GM12865 (cell line): ENCODE measurements around the gene ATP8A2.
"Not testable (repeated sequence)": the region's sequence is repeated elsewhere in the genome, so short reads cannot be mapped to it uniquely, and the experiment has no call there.

Experiments
- DNase-seq: peaks from one replicate; pipeline ENCODE4 v3.0.0; 2010; ENCODE audit warnings: low read depth
- H3K4me3 ChIP-seq: 2 replicates; pipeline ENCODE4 v1.5.1; 2011; ENCODE audit warnings: mild to moderate bottlenecking, low read depth, low read length, control low read depth
- TF ChIP-seq, protein P1 (sequence below): IDR thresholded peaks from 2 replicates; pipeline ENCODE4 v1.5.1; 2011; ENCODE audit warnings: low read length, control low read depth, low read depth, inconsistent platforms; ENCODE audit not compliant: insufficient read depth; ENCODE audit errors: missing control alignments

ATP8A2 gene

DNA sequence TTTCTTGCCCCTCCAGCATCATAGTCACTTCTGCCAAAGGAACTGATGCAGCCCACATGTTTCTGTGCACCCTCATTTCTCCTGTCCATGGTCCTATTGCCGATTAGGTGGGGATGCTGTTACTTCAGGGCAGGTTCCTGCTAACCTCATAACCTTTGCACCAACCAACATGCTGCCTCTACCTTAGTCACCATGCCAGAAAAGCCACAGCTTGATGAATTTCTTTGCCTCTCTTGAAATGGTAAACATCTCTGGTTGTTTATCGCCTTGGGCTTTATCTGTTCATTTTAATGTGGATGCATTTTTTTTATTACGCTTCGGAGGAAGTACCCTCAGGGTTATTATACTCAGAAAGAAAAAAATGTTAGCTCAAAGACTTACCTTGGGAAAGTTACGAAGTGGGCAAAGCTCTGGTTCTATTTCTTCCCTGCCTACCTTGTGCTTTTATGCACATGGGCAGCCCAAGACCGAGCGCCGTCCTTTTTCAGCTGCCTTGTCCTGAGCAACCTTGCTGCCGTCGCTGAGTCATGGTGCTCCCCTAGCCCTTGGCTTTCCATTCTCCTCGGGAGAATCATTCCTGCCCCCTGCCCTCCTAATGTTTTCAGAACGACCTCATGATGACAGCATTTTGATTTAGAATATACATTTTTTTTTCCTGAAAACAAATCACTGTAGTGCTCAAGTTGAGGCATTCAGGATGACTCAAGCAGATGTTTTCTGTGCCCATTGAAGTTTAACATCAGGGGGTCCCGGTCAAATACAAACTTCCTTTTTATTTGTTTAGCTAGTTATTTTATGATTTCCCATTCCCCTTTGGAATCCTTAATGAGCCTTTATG, 400.1 kb downstream of the ATP8A2 start:
- H3K4me3 ChIP-seq, result no peak overlapping the region
- TF ChIP-seq, protein P1, sequence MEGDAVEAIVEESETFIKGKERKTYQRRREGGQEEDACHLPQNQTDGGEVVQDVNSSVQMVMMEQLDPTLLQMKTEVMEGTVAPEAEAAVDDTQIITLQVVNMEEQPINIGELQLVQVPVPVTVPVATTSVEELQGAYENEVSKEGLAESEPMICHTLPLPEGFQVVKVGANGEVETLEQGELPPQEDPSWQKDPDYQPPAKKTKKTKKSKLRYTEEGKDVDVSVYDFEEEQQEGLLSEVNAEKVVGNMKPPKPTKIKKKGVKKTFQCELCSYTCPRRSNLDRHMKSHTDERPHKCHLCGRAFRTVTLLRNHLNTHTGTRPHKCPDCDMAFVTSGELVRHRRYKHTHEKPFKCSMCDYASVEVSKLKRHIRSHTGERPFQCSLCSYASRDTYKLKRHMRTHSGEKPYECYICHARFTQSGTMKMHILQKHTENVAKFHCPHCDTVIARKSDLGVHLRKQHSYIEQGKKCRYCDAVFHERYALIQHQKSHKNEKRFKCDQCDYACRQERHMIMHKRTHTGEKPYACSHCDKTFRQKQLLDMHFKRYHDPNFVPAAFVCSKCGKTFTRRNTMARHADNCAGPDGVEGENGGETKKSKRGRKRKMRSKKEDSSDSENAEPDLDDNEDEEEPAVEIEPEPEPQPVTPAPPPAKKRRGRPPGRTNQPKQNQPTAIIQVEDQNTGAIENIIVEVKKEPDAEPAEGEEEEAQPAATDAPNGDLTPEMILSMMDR, result no peak
- no peak for DNase-seq

DNA sequence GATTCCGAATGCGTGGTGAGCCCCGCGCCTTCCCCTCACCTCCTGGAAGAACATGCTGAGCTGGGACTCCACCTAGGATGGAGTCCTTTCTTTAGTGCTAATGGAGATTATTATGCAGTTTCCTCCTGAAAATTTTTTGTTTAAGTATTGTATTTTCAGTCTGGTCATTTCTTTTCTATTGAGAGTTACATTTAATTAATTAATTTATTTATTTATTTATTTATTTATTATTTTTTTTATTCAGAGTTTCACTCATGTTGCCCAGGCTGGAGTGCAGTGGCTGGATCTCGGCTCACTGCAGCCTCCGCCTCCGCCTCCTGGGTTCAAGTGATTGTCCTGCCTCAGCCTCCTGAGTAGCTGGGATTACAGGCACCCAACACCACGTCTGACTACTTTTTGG, 400.8 kb downstream of the ATP8A2 start:
- not testable (repeated sequence) for DNase-seq, H3K4me3 ChIP-seq

DNA sequence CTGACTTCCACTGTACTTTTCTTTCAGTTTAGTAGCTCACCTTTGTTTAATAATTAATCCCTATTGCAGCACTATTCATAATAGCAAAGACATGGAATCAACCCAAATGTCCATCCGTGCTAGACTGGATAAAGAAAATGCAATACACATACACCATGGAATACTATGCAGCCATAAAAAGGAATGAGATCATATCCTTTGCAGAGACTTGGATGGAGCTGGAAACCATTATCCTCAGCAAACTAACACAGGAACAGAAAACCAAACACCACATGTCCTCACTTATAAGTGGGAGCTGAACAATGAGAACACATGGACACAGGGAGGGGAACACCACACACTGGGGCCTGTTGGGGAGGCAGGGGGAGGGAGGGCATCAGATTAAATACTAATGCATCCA, 402.3 kb downstream of the ATP8A2 start:
- not testable (repeated sequence) for DNase-seq, H3K4me3 ChIP-seq

DNA sequence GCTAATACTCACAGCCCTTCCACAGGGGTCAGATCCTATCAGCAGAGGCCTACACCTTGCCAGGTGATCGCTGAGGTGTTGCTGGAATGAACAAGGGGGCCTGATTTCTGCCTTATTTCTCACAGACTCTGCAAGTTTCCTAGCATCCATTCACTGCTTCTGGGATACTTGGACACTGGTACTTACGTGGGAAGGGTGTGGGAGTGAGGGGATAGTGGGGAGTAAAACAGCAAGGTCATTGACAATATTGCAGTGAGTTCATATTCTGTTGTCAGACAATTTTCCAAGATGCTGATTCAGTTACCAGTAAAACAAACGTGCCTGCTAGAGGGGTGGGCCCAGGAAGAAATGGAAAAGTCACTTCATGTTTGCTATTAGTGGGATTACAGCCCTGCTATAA, 403.5 kb downstream of the ATP8A2 start:
- TF ChIP-seq, protein P1, result no peak
- H3K4me3 ChIP-seq, result no peak overlapping the region
- DNase-seq, result no peak

DNA sequence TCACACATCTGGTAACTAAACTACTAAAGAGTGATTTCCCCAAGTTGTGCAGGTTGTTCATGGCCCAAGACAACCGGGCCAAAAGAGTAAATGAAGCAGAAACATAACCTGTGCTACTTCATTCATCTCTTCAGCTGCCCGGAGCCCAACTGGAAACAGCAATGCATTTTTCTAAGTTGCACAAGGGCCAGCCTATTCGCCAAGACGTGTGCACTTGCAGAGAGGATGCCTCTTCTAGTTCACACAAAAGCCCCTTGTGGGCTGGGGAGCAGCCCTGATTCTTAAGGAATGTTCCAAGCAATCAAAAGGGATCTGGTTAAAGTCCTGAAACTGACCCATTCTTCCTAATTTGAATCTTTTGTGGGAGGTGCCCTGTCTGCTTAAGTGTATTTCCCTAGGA, 404.2 kb downstream of the ATP8A2 start:
- TF ChIP-seq, protein P1, result no peak
- no peak for DNase-seq
- no peak overlapping the region for H3K4me3 ChIP-seq

DNA sequence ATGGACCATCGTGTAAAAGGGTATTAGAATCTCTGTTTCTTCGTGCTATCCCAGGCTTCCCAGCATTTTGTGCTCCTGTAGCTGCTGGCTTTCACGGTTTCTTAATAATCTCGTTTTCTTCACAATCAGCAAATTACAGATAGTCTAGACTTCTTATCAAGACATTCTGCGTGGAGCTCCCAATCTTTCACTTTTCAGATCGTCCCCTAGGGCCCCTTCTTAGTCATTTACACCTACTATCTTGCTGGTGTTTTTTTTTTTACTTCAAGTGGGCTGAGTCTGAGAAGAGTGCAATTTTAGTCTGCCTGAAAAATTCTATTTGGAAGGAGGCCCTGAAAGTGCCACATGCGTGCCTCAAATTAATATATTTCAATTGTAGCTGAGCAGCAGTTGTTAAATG, 404.9 kb downstream of the ATP8A2 start:
- DNase-seq, result no peak
- TF ChIP-seq, protein P1, result no peak

DNA sequence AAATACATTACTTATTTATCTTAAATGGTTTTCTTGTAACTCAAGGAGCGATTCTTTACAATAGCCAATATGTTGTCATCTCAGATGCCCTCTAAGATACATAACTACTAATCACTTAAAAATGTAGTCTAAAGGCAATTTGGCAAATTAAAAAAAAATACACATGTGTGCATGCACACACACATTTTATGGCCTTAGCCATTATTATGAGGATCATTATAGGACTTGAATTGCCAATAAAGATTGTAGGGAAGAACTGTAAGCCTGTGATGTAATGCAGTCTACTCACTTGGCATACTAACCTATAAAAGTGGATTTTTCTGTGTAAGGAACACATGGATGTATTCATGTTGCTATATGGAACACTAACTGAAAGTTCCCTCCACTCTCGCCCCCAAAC, 405.7 kb downstream of the ATP8A2 start:
- DNase-seq, result no peak
- TF ChIP-seq, protein P1, result no peak
- no peak overlapping the region for H3K4me3 ChIP-seq

More for the DNA sequence above, 404.9 kb downstream of the ATP8A2 start:
- no peak overlapping the region for H3K4me3 ChIP-seq

DNA sequence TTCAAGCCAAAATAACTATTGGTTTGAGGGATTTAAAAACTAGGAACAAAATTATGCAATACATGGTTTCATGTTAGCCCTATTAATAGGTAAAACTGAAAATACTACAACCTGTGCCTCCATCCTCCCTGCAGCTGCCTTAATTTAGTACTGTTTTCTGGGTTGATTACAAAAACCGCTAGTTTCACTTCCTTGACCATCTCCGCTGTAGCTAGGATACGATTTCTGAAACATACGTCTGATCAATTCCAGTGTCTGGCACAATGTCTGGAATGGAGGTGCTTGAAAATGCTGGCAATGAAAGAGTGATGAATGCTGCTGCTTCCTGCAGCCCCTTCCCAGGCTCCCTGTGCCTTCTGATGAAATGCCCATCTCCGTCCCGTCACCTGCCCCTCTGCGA, 406.6 kb downstream of the ATP8A2 start:
- peak; percentile 13 for DNase-seq
- H3K4me3 ChIP-seq, result no peak overlapping the region
- TF ChIP-seq, protein P1, result no peak
